MG63 (cell line): Measurements from ENCODE around the gene OR4D1. TPM values are rescaled to one million over a fixed set of nuclear protein-coding genes. Genes with fewer than 3 reads are reported as not detected.
"Not testable (repeated sequence)": the region's sequence is repeated elsewhere in the genome, so short reads cannot be mapped to it uniquely, and the experiment has no call there.

Experiments
- DNase-seq: peaks from one replicate; pipeline ENCODE4 v3.0.0-alpha.2; 2020
- H3K27me3 ChIP-seq: fragments of 250-450 bp; sonication (Bioruptor Pico); 2 replicates; pipeline ENCODE4 v1.5.1; 2020; ENCODE audit warnings: mild to moderate bottlenecking, moderate library complexity
- H3K36me3 ChIP-seq: fragments of 250-450 bp; sonication (Bioruptor Pico); 2 replicates; pipeline ENCODE4 v1.5.1; 2020; ENCODE audit warnings: mild to moderate bottlenecking, moderate library complexity
- H3K4me3 ChIP-seq: fragments of 250-450 bp; sonication (Bioruptor Pico); 2 replicates; pipeline ENCODE4 v1.5.1; 2020; ENCODE audit warnings: mild to moderate bottlenecking, moderate library complexity
- H3K9me3 ChIP-seq: fragments of 250-450 bp; sonication (Bioruptor Pico); 2 replicates; pipeline ENCODE4 v1.5.1; 2020; ENCODE audit warnings: mild to moderate bottlenecking, moderate library complexity
- total RNA-seq: library from RNA; depleted of rRNA; stranded (reverse); fragments of >200 nt; shearing (Covaris generic); gene quantifications from 2 replicates; pipeline ENCODE4 v1.2.3, GENCODE V29; 2014; ENCODE audit warnings: low replicate concordance; rRNA removed

The OR4D1 gene
- total RNA-seq = not detected in 2 replicates

GRCh38 chr17:58147930-58148434 lies at the start of gene OR4D1:
TSS of gene OR4D1 (plus strand) at chr17:58148384. CDS start at chr17:58155154, 6,770 bp downstream.
- H3K36me3 ChIP-seq = no peaks in the 10 kb centered on the region
- no peak within 1 kb of the TSS for H3K4me3 ChIP-seq
- peaks cover 29% of the 10 kb centered on the region for H3K27me3 ChIP-seq
- DNase-seq = no peak
- peaks cover 25% of the 10 kb centered on the region for H3K9me3 ChIP-seq

GRCh38 chr17:58100506-58100905 lies 47.7 kb upstream of the OR4D1 start:
- no peak for DNase-seq
- no peaks in the 10 kb centered on the region for H3K9me3 ChIP-seq
- peaks cover under 1% of the 10 kb centered on the region for H3K36me3 ChIP-seq
- H3K27me3 ChIP-seq = no peaks in the 10 kb centered on the region
- H3K4me3 ChIP-seq = no peak overlapping the region

GRCh38 chr17:58101898-58102297 lies 46.3 kb upstream of the OR4D1 start:
- not testable (repeated sequence) for H3K4me3 ChIP-seq, DNase-seq, H3K9me3 ChIP-seq, H3K27me3 ChIP-seq, H3K36me3 ChIP-seq

- H3K4me3 ChIP-seq = no peak overlapping the region
- peaks cover 8% of the 10 kb centered on the region for H3K9me3 ChIP-seq
- DNase-seq = no peak
- H3K27me3 ChIP-seq = no peaks in the 10 kb centered on the region
- no peaks in the 10 kb centered on the region for H3K36me3 ChIP-seq
Observed at GRCh38 chr17:58105093-58105492, 43.1 kb upstream of the OR4D1 start.

GRCh38 chr17:58107306-58107705 lies 40.9 kb upstream of the OR4D1 start:
- H3K9me3 ChIP-seq = peaks cover 8% of the 10 kb centered on the region

GRCh38 chr17:58109197-58109596 lies 39.0 kb upstream of the OR4D1 start:
- peaks cover 8% of the 10 kb centered on the region for H3K9me3 ChIP-seq
- no peak overlapping the region for H3K4me3 ChIP-seq
- DNase-seq = no peak
- no peaks in the 10 kb centered on the region for H3K36me3 ChIP-seq
- H3K27me3 ChIP-seq = no peaks in the 10 kb centered on the region

More at GRCh38 chr17:58107306-58107705, 40.9 kb upstream of the OR4D1 start:
- Histone ChIP-seq H3K27me3 (no peaks in the 10 kb centered on the region), H3K36me3 (no peaks in the 10 kb centered on the region), H3K4me3 (no peak overlapping the region)
- DNase-seq = no peak

- H3K36me3 ChIP-seq = no peaks in the 10 kb centered on the region
- no peak for DNase-seq
Observed at GRCh38 chr17:58110012-58110411, 38.2 kb upstream of the OR4D1 start.

GRCh38 chr17:58111676-58112075 lies 36.5 kb upstream of the OR4D1 start:
- no peaks in the 10 kb centered on the region for H3K27me3 ChIP-seq
- no peaks in the 10 kb centered on the region for H3K36me3 ChIP-seq
- H3K4me3 ChIP-seq = no peak overlapping the region
- H3K9me3 ChIP-seq = peaks cover 8% of the 10 kb centered on the region
- no peak for DNase-seq

More at GRCh38 chr17:58110012-58110411, 38.2 kb upstream of the OR4D1 start:
- Histone ChIP-seq H3K27me3 (no peaks in the 10 kb centered on the region), H3K4me3 (no peak overlapping the region), H3K9me3 (peaks cover 8% of the 10 kb centered on the region)

- no peaks in the 10 kb centered on the region; the same call in 1 of the 2 replicates for H3K27me3 ChIP-seq
- peak; percentile 59 for DNase-seq
- no peak overlapping the region for H3K4me3 ChIP-seq
- no peaks in the 10 kb centered on the region for H3K36me3 ChIP-seq
- H3K9me3 ChIP-seq = no peaks in the 10 kb centered on the region
Observed at GRCh38 chr17:58112970-58113631, 35.1 kb upstream of the OR4D1 start.

- no peak overlapping the region for H3K4me3 ChIP-seq
- no peaks in the 10 kb centered on the region for H3K9me3 ChIP-seq
- H3K36me3 ChIP-seq = no peaks in the 10 kb centered on the region
- DNase-seq = no peak
- peaks cover under 1% of the 10 kb centered on the region for H3K27me3 ChIP-seq
Observed at GRCh38 chr17:58113947-58114346, 34.2 kb upstream of the OR4D1 start.

- DNase-seq = no peak
- H3K36me3 ChIP-seq = no peaks in the 10 kb centered on the region
Observed at GRCh38 chr17:58117382-58117781, 30.8 kb upstream of the OR4D1 start.

GRCh38 chr17:58119491-58119890 lies 28.7 kb upstream of the OR4D1 start:
- Histone ChIP-seq H3K4me3 (no peak overlapping the region), H3K36me3 (no peaks in the 10 kb centered on the region), H3K9me3 (no peaks in the 10 kb centered on the region), H3K27me3 (peaks cover 13% of the 10 kb centered on the region)
- DNase-seq = no peak

More at GRCh38 chr17:58117382-58117781, 30.8 kb upstream of the OR4D1 start:
- H3K27me3 ChIP-seq = peaks cover 2% of the 10 kb centered on the region
- H3K9me3 ChIP-seq = no peaks in the 10 kb centered on the region
- no peak overlapping the region for H3K4me3 ChIP-seq

- peaks cover 21% of the 10 kb centered on the region for H3K27me3 ChIP-seq
- no peaks in the 10 kb centered on the region for H3K36me3 ChIP-seq
- no peaks in the 10 kb centered on the region for H3K9me3 ChIP-seq
- no peak overlapping the region for H3K4me3 ChIP-seq
- DNase-seq = peak; percentile 7
Observed at GRCh38 chr17:58120195-58120822, 27.9 kb upstream of the OR4D1 start.

GRCh38 chr17:58121925-58122324 lies 26.3 kb upstream of the OR4D1 start:
- Histone ChIP-seq H3K4me3 (no peak overlapping the region), H3K9me3 (no peaks in the 10 kb centered on the region), H3K27me3 (peaks cover 33% of the 10 kb centered on the region), H3K36me3 (no peaks in the 10 kb centered on the region)
- peak; percentile 53 for DNase-seq

GRCh38 chr17:58127846-58128245 lies 20.3 kb upstream of the OR4D1 start:
- H3K27me3 ChIP-seq = peaks cover 56% of the 10 kb centered on the region
- H3K4me3 ChIP-seq = no peak overlapping the region
- no peaks in the 10 kb centered on the region for H3K9me3 ChIP-seq
- H3K36me3 ChIP-seq = no peaks in the 10 kb centered on the region
- no peak for DNase-seq

GRCh38 chr17:58132697-58133096 lies 15.5 kb upstream of the OR4D1 start:
- H3K27me3 ChIP-seq = peaks cover 40% of the 10 kb centered on the region
- not testable (repeated sequence) for H3K36me3 ChIP-seq, DNase-seq, H3K9me3 ChIP-seq, H3K4me3 ChIP-seq

GRCh38 chr17:58136669-58137279 lies 11.4 kb upstream of the OR4D1 start:
- peak; percentile 7 for DNase-seq

More at GRCh38 chr17:58136669-58137279, 11.4 kb upstream of the OR4D1 start:
- Histone ChIP-seq H3K27me3 (peaks cover 47% of the 10 kb centered on the region), H3K4me3 (no peak overlapping the region), H3K9me3 (no peaks in the 10 kb centered on the region), H3K36me3 (no peaks in the 10 kb centered on the region)
